Fibroblast of pulmonary artery (primary cell): ENCODE data around the gene TEX38.

Source experiments
- DNase-seq: peaks from one replicate; pipeline ENCODE4 v3.0.0-alpha.2; 2010; ENCODE audit warnings: low read depth
- H3K4me3 ChIP-seq: replicated peaks from 2 replicates; pipeline ENCODE4 v1.5.1; 2011; ENCODE audit warnings: low read depth, mild to moderate bottlenecking, control low read depth, low read length, moderate library complexity
- CTCF ChIP-seq: IDR thresholded peaks from 2 replicates; pipeline ENCODE4 v1.5.1; 2011; ENCODE audit warnings: mild to moderate bottlenecking, control low read depth, low read length, inconsistent platforms; ENCODE audit errors: missing control alignments

The TEX38 gene

GRCh38 chr1:46721686-46722205, 50.1 kb downstream of the TEX38 start:
- no peak for TF ChIP-seq CTCF
- DNase-seq, result no peak
- no peak overlapping the region for H3K4me3 ChIP-seq
